Gastrocnemius medialis (tissue), 4 donors: ENCODE measurements around the gene ARHGAP42. TPM values are rescaled to one million over a fixed set of nuclear protein-coding genes. Genes with fewer than 3 reads are reported as not detected.

ENCODE experiments used
- ATAC-seq, 2 donors: fragments of 150-250 bp; one replicate each; pipeline ENCODE4 v1.9.1; 2016
- DNase-seq, 2 donors: peaks; one replicate each; pipeline ENCODE4 v3.0.0-alpha.2; 2019
- H3K27ac ChIP-seq, 4 donors: fragments of 200-600 bp; sonication (generic); 1 replicate in 1 of 4; 2 replicates in 3 of 4; pipeline ENCODE4 v1.5.1; 2016 to 2018; ENCODE audit warnings: mild to moderate bottlenecking in 2 of 4, moderate library complexity in 1 of 4
- H3K27me3 ChIP-seq, 3 donors: fragments of 200-600 bp; sonication (generic) in 2 of 3; 1 replicate in 1 of 3; 2 replicates in 2 of 3; pipeline versions ENCODE4 v1.5.1 to v1.6.0; 2016 to 2019; ENCODE audit warnings: mild to moderate bottlenecking in 1 of 3, moderate library complexity in 1 of 3
- H3K36me3 ChIP-seq, 2 donors: fragments of 200-600 bp; sonication (generic) in 1 of 2; one replicate each; pipeline ENCODE4 v1.5.1; 2017 to 2018
- H3K4me1 ChIP-seq, 2 donors: fragments of 200-600 bp; sonication (generic) in 1 of 2; one replicate each; pipeline ENCODE4 v1.5.1; 2016 to 2017; ENCODE audit warnings: mild to moderate bottlenecking in 2 of 2
- H3K4me3 ChIP-seq, 4 donors: fragments of 200-600 bp; sonication (generic) in 3 of 4; 1 replicate in 1 of 4; 2 replicates in 3 of 4; pipeline ENCODE4 v1.5.1; 2016 to 2019; ENCODE audit warnings: mild to moderate bottlenecking in 2 of 4
- H3K9me3 ChIP-seq, 3 donors: fragments of 200-600 bp; sonication (generic) in 2 of 3; 1 replicate in 1 of 3; 2 replicates in 2 of 3; pipeline ENCODE4 v1.5.1; 2016 to 2019
- CTCF ChIP-seq, 5 experiments: fragments of 450-650 bp in 3 of 5; fragments of 200-600 bp in 2 of 5; sonication (generic) in 2 of 5; IDR thresholded peaks in 4 of 5; conservative IDR thresholded peaks in 1 of 5; 1 replicate in 4 of 5; 2 replicates in 1 of 5; pipeline ENCODE4 v1.5.1; 2016 to 2019; ENCODE audit warnings: antibody characterized with exemption in 5 of 5, mild to moderate bottlenecking in 3 of 5, moderate library complexity in 3 of 5
- POLR2A ChIP-seq, 2 donors: fragments of 450-650 bp; IDR thresholded peaks; one replicate each; pipeline ENCODE4 v1.6.1; 2017; ENCODE audit warnings: antibody characterized with exemption in 2 of 2, mild to moderate bottlenecking in 2 of 2, moderate library complexity in 2 of 2
- in situ Hi-C, 4 donors: fragments of 200-750 bp; cut with MboI; loops; one replicate each; pipeline versions ENCODE4 v1.15.0 to v1.8.0; 2017; ENCODE audit warnings: low sequenced_read_pairs in 4 of 4
- intact Hi-C: fragments of 100-400 bp; cut with DNase I; formaldehyde crosslinking; loops from one replicate; pipeline ENCODE4 v1.15.1; 2023; ENCODE audit warnings: low total_unique reads
- total RNA-seq, 4 donors: library from RNA; depleted of rRNA; stranded (reverse); fragments of >200 nt; gene quantifications; one replicate each; pipeline versions ENCODE4 v1.1.0 to v1.2.3, GENCODE V29; 2016

Gene ARHGAP42
- total RNA-seq: 10 to 100 TPM in 2 of 4 donors, 1 to 10 TPM in 2; 6.0 to 13.9 (median 10.2) TPM

DNA sequence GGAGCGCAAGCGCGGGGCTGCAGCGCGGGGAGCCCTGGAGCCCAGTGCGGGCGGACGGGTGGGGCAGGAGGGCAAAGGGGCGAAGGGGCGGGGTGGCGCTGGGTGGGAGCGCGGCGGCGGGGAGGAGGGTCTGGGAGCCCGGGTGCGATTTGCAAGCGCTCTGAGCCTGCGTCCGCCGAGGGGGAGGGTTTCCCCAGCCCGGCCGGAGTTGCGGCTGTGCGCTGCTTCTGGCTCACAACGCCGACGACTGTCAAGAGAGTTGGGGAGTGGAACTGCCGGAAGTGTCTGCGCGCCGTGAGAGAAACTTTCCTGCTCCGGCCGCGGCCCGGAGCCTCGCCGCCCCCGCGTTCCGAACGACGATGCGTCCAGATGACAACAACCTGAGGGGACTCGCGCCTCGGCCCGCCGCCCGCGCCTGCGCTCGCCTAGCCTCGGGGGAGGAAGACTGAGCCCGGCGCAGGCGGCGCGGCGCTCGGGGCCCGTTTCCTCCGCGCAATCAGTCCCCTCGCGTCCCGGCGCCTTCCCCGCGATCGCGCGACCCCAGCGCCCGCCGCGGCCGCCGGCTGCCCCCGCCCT lies at the start of gene ARHGAP42:
TSS of gene ARHGAP42 (plus strand) at position 235 of the 576 bp plus-strand sequence. CDS start 391 bp downstream, outside the sequence.
- in situ Hi-C loops (loop anchor here in 2 of 4 donors (10.0 kb wide), 1 partner anchor 168 kb away; no protein-coding TSS in a partner anchor), intact Hi-C loops (loop anchor here (5.0 kb wide), 1 partner anchor 55 kb away; no protein-coding TSS in a partner anchor)
- Histone ChIP-seq H3K36me3 (no peaks in the 10 kb centered on the region), H3K27ac (peak within 1 kb of the TSS; percentile 77 to 90 (median 84)), H3K4me1 (peaks cover 7 to 27% of the 10 kb centered on the region in 2 donors), H3K27me3 (no peaks in the 10 kb centered on the region), H3K4me3 (peak within 1 kb of the TSS; percentile 52 to 69 (median 68)), H3K9me3 (no peaks in the 10 kb centered on the region)
- ATAC-seq: peak; percentile 53 to 67
- TF ChIP-seq POLR2A (IDR thresholded peaks at IDR 0.05): peak in 1 of 2 donors; percentile 51
- no peak for TF ChIP-seq CTCF (IDR thresholded peaks at IDR 0.05 in 4 of 5, conservative IDR thresholded peaks at IDR 0.05 in 1 of 5)
- DNase-seq: peak; percentile 50 to 56

DNA sequence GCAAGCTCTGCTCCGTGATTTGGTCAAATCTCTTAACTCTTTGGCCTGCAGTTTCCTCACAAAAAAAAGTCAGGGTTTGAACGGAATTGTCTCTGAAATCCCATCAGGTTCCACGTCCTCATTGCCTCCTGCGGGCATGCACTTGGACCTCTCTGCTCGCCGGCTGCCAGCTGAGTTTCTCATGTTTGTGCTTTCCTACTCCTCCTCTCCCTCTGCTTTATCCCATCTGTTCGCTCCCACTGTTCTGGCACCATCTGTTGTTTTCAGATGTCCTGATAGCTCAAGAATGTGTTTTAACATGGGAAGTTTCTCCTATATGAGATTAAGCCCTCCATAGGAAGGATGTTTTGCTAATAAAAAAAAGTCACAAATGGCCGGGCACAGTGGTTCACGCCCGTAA lies 49.4 kb upstream of the ARHGAP42 start:
- Histone ChIP-seq H3K36me3 (no peaks in the 10 kb centered on the region), H3K4me1 (peaks cover 7 to 30% of the 10 kb centered on the region in 2 donors), H3K27ac (no peak overlapping the region), H3K9me3 (no peaks in the 10 kb centered on the region), H3K27me3 (no peaks in the 10 kb centered on the region), H3K4me3 (no peak overlapping the region)
- intact Hi-C loops (no loop called here), in situ Hi-C loops (no loop called here)
- DNase-seq (no peak), ATAC-seq (no peak)
- TF ChIP-seq POLR2A (IDR thresholded peaks at IDR 0.05) (no peak), CTCF (IDR thresholded peaks at IDR 0.05 in 4 of 5, conservative IDR thresholded peaks at IDR 0.05 in 1 of 5) (no peak)

GRCh38 chr11:100638648-100639047 lies 48.4 kb upstream of the ARHGAP42 start:
- ATAC-seq (no peak), DNase-seq (no peak)
- Histone ChIP-seq H3K9me3 (no peaks in the 10 kb centered on the region), H3K4me1 (peaks cover 0 to 21% of the 10 kb centered on the region in 2 donors), H3K27me3 (no peaks in the 10 kb centered on the region), H3K36me3 (no peaks in the 10 kb centered on the region), H3K27ac (no peak overlapping the region), H3K4me3 (no peak overlapping the region)
- intact Hi-C loops: no loop called here
- in situ Hi-C loops: no loop called here
- TF ChIP-seq POLR2A (IDR thresholded peaks at IDR 0.05) (no peak), CTCF (IDR thresholded peaks at IDR 0.05 in 4 of 5, conservative IDR thresholded peaks at IDR 0.05 in 1 of 5) (no peak)

- ATAC-seq: no peak
- in situ Hi-C loops: no loop called here
- no peak overlapping the region for H3K27ac ChIP-seq
Measured at GRCh38 chr11:100639140-100639539, 47.9 kb upstream of the ARHGAP42 start.

More at GRCh38 chr11:100639140-100639539, 47.9 kb upstream of the ARHGAP42 start:
- H3K4me1 ChIP-seq: peaks cover 0 to 17% of the 10 kb centered on the region in 2 donors
- no peak overlapping the region for H3K4me3 ChIP-seq
- H3K27me3 ChIP-seq: no peaks in the 10 kb centered on the region
- no peak for DNase-seq
- H3K36me3 ChIP-seq: no peaks in the 10 kb centered on the region
- intact Hi-C loops: no loop called here
- TF ChIP-seq POLR2A (IDR thresholded peaks at IDR 0.05) (no peak), CTCF (IDR thresholded peaks at IDR 0.05 in 4 of 5, conservative IDR thresholded peaks at IDR 0.05 in 1 of 5) (no peak)
- no peaks in the 10 kb centered on the region for H3K9me3 ChIP-seq
